ENCODE data around the gene CDKL4.
"Not testable (repeated sequence)": the region's sequence is repeated elsewhere in the genome, so short reads cannot be mapped to it uniquely, and the experiment has no call there.

CDKL4 gene

DNA sequence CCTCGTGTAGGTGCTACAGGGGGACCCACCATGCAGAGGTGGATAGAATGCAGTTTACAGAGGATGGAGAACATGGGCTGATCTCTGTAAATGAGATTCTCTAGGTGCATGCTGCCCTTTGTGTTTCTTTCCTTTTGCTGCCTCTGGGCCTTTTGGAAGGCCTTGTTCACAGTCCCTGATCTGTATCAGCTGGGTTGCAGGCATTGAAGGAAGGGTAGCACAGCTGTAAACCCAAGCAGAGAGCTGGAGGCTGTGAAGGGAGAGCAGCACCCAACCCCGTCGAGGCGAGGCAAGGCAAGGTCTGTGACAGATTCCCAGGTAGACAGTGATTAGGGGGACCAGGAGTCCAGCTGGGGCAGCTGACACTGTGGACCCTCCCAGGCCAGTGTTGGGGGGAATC lies 66.8 kb downstream of the CDKL4 start:
- no peak for DNase-seq

- DNase-seq = no peak
Observed at GRCh38 chr2:39175026-39175812, 68.6 kb downstream of the CDKL4 start.

DNA sequence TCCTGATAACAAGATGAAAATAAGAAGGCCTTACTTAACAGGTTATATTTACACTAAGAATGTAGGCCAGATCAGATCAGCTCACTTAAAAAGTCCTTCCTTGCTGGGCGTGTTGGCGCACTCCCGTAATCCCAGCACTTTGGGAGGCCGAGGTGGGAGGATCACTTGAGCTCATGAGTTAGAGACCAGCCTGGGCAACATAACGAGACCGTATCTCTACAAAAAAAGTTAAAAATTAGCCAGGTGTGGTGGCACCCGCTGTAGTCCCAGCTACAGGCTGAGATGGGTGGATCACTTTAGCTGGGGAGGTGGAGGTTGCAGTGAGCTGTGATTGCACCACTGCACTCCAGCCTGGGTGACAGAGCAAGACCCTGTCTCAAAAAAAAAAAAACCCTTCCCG lies 69.7 kb downstream of the CDKL4 start:
- DNase-seq = no peak

GRCh38 chr2:39172047-39172706 lies 71.6 kb downstream of the CDKL4 start:
- DNase-seq = not testable (repeated sequence)

- DNase-seq = no peak
Observed at GRCh38 chr2:39171621-39172020, 72.1 kb downstream of the CDKL4 start.

GRCh38 chr2:39164089-39164488 lies 79.7 kb downstream of the CDKL4 start:
- DNase-seq = no peak

DNA sequence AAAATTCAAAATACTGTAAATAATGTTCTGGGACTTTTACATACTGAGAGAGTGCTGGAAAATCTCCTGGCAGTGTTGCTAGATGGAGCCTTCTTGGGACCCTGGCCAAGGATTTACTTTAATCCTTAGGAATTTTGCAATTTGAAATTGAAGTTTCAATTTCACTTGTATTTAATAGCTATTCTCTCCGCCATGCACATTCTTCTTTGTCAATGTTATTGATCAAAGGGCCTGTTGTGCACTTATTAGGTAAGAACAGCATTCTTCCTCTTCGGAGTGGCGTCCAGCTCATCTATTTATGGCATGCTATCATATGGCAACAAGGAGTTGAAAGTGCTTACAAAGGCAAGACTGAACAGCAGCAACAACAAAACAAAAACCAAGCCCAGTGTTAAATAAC lies 82.8 kb downstream of the CDKL4 start:
- no peak for DNase-seq

GRCh38 chr2:39159283-39159682 lies 84.5 kb downstream of the CDKL4 start:
- no peak for DNase-seq

- peak; percentile 29 for DNase-seq
Observed at GRCh38 chr2:39158351-39158750, 85.4 kb downstream of the CDKL4 start.

DNA sequence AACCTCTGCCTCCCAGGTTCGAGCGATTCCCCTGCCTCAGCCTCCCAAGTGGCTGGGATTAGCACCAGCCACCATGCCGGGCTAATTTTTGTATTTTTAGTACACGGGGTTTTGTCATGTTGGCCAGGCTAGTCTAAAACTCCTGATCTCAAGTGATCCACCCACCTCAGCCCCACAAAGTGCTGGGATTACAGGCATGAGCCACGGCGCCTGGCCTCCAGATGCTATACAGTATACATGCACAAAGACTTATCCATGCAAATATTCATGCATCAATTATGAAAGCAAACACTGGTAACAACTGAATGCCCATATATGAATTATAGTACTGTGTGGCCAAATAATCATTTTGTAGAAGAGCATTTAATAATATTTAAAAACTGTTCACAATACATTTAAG lies 86.9 kb downstream of the CDKL4 start:
- no peak for DNase-seq

- no peak for DNase-seq
Observed at GRCh38 chr2:39156107-39156506, 87.7 kb downstream of the CDKL4 start.

DNA sequence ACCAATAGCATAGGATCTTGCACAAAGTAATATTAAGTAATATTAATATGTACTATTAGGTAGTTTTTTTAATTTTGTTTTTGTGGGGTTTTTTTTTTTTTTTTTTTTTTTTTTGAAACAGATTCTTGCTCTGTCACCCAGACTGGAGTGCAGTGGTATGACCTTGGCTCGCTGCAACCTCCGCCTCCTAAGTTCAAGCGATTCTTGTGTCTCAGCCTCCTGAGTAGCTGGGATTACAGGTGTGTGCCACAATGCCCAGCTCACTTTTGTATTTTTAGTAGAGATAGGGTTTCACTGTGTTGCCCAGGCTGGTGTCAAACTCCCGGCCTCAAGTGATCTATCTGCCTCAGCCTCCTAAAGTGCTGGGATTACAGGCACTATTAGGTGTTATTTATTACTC lies 88.2 kb downstream of the CDKL4 start:
- not testable (repeated sequence) for DNase-seq

DNA sequence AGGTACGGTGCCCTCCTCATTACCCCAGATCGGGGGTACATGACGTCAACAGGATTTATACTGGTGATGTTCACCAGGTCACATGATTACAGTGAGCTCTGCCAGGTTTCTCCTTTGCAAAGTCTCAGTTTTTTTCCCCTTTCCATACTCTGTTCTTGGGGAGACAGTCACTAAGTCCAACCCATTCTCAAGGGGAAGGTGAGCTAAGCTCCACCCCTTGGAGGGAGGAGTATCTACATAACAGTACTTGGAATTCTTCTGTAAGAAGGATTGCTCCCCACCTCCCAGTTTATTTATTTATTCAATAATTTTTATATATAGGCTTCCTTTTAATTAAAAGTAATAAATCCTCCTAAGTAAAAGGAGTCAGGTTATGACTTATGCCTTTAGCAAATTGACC lies 88.8 kb downstream of the CDKL4 start:
- DNase-seq = no peak

- no peak for DNase-seq
Observed at GRCh38 chr2:39153312-39153711, 90.5 kb downstream of the CDKL4 start.

GRCh38 chr2:39152504-39152903 lies 91.3 kb downstream of the CDKL4 start:
- DNase-seq = no peak

GRCh38 chr2:39150890-39151497 lies 92.8 kb downstream of the CDKL4 start:
- DNase-seq = no peak

- DNase-seq = no peak
Observed at GRCh38 chr2:39150102-39150562, 93.6 kb downstream of the CDKL4 start.

GRCh38 chr2:39146630-39147029 lies 97.1 kb downstream of the CDKL4 start:
- DNase-seq = no peak

- no peak for DNase-seq
Observed at GRCh38 chr2:39145906-39146421, 97.8 kb downstream of the CDKL4 start.

GRCh38 chr2:39144416-39144815 lies 99.4 kb downstream of the CDKL4 start:
- no peak for DNase-seq

GRCh38 chr2:39142904-39143605 lies 100.7 kb downstream of the CDKL4 start:
- DNase-seq = no peak

DNA sequence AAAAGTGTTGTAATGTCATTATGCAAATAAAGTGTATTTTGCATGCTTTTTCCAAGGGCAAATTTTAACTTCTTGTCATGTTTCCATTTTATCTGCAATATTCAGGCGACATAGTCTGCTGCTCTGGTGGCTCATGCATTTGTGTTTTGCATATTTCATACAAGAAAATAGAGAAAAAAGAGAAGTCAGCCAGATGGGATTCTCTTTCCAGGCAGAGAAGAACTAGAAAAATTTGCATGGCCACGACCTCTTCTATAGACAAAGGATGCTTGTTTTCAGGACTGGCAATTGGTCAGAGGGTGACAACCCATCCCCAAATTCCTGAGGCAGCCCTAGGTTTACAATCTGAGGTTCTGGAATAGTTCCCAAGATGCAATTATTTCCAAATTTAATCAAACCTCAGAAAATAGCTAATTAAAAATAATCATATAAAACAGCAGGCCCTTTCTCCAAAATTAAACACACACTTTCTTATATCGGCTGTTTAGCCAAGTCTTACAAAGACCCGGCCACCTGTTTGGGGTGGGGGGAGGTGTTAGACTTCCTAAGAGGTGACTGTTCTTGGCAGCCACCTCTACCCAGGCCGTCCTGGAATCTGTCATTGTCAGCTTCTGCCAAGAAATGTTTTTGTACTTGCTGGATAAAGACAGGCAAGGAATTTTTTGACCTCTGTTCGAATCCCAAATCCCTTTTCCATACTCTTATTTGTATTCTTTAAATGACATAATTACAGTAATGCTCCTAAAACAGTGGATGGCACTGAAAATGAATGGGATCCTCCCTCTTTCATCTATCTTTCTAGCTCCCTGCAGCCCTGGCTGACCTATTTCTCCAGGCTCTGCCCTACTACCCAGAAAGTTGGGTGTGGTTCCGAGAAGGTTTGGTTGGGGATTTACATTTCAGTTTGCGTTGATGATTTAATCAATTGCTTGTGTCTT lies 102.2 kb downstream of the CDKL4 start:
- no peak for DNase-seq
